ENCODE results near the gene BTNL2. TPM values are rescaled to one million over a fixed set of nuclear protein-coding genes. Genes with fewer than 3 reads are reported as not detected.
"Not testable (repeated sequence)": the region's sequence is repeated elsewhere in the genome, so short reads cannot be mapped to it uniquely, and the experiment has no call there.

The BTNL2 gene
- total RNA-seq, 2 experiments from 2014 or later: not detected

GRCh38 chr6:32436995-32437836 lies 30.2 kb upstream of the BTNL2 start:
- intact Hi-C loops (cut with micrococcal nuclease): no loop called here
- H3K27me3 Mint-ChIP-seq: peaks cover 20% of the 10 kb centered on the region
- ChIA-PET POLR2A (no interaction called here), CTCF (interaction anchor here (1.8 kb wide), 1 partner anchor 263 kb away, joined by 6 read pairs; no protein-coding TSS in a partner anchor)
- H3K27ac Mint-ChIP-seq: no peak overlapping the region
- ATAC-seq (peak; percentile 47), DNase-seq (no peak)
- H3K4me1 Mint-ChIP-seq (ENCODE audit: low read depth): peaks cover 8% of the 10 kb centered on the region
- no peak overlapping the region for H3K4me3 Mint-ChIP-seq
- H3K9me3 Mint-ChIP-seq: no peaks in the 10 kb centered on the region
- H3K36me3 Mint-ChIP-seq (ENCODE audit: low read depth): no peaks in the 10 kb centered on the region
- TF ChIP-seq CTCF (IDR thresholded peaks at IDR 0.05): no peak

GRCh38 chr6:32436186-32436585 lies 29.2 kb upstream of the BTNL2 start:
- H3K4me3 Mint-ChIP-seq: no peak overlapping the region

GRCh38 chr6:32433950-32434349 lies 27.0 kb upstream of the BTNL2 start:
- ATAC-seq; H3K36me3 Mint-ChIP-seq (ENCODE audit: low read depth); H3K4me1 Mint-ChIP-seq (ENCODE audit: low read depth); H3K27ac Mint-ChIP-seq; H3K9me3 Mint-ChIP-seq; H3K4me3 Mint-ChIP-seq; DNase-seq; POLR2A ChIA-PET; H3K27me3 Mint-ChIP-seq: not testable (repeated sequence)
- intact Hi-C loops (cut with micrococcal nuclease): loop anchor here (5.0 kb wide), 1 partner anchor 268 kb away; no protein-coding TSS in a partner anchor
- CTCF ChIA-PET: interaction anchor here (4.0 kb wide), 2 partner anchors 267 to 352 kb away, joined by 19 to 31 read pairs; no protein-coding TSS in a partner anchor

More at GRCh38 chr6:32436186-32436585, 29.2 kb upstream of the BTNL2 start:
- intact Hi-C loops (cut with micrococcal nuclease): no loop called here
- POLR2A ChIA-PET: no interaction called here
- H3K9me3 Mint-ChIP-seq: no peaks in the 10 kb centered on the region
- peaks cover 18% of the 10 kb centered on the region for H3K27me3 Mint-ChIP-seq
- no peak for TF ChIP-seq CTCF (IDR thresholded peaks at IDR 0.05)
- CTCF ChIA-PET: interaction anchor here (1.5 to 1.8 kb wide), 2 partner anchors 264 to 349 kb away, joined by 3 to 6 read pairs; no protein-coding TSS in a partner anchor
- H3K27ac Mint-ChIP-seq: no peak overlapping the region
- DNase-seq (no peak), ATAC-seq (no peak)
- H3K36me3 Mint-ChIP-seq (ENCODE audit: low read depth): no peaks in the 10 kb centered on the region
- H3K4me1 Mint-ChIP-seq (ENCODE audit: low read depth): peaks cover 8% of the 10 kb centered on the region

GRCh38 chr6:32432050-32432450 lies 25.1 kb upstream of the BTNL2 start:
- H3K36me3 Mint-ChIP-seq (ENCODE audit: low read depth): no peaks in the 10 kb centered on the region
- ATAC-seq (no peak), DNase-seq (no peak)
- H3K4me1 Mint-ChIP-seq (ENCODE audit: low read depth): no peaks in the 10 kb centered on the region
- no peak overlapping the region for H3K27ac Mint-ChIP-seq
- ChIA-PET CTCF (interaction anchor here (0.7 to 4.0 kb wide), 15 partner anchors 8 to 367 kb away, joined by 3 to 31 read pairs (median 4); no protein-coding TSS in a partner anchor), POLR2A (no interaction called here)
- peak; percentile 64 for TF ChIP-seq CTCF (IDR thresholded peaks at IDR 0.05)
- H3K9me3 Mint-ChIP-seq: no peaks in the 10 kb centered on the region
- intact Hi-C loops (cut with micrococcal nuclease): loop anchor here (5.0 kb wide), 1 partner anchor 270 kb away; no protein-coding TSS in a partner anchor
- H3K4me3 Mint-ChIP-seq: no peak overlapping the region
- peaks cover 2% of the 10 kb centered on the region for H3K27me3 Mint-ChIP-seq

GRCh38 chr6:32431142-32431541 lies 24.2 kb upstream of the BTNL2 start:
- no peak for TF ChIP-seq CTCF (IDR thresholded peaks at IDR 0.05)
- Mint-ChIP-seq H3K27ac (no peak overlapping the region), H3K27me3 (peaks cover 2% of the 10 kb centered on the region), H3K9me3 (no peaks in the 10 kb centered on the region), H3K4me3 (no peak overlapping the region), H3K4me1 (ENCODE audit: low read depth) (no peaks in the 10 kb centered on the region), H3K36me3 (ENCODE audit: low read depth) (no peaks in the 10 kb centered on the region)
- no peak for ATAC-seq
- DNase-seq: no peak
- CTCF ChIA-PET: interaction anchor here (0.7 to 4.0 kb wide), 14 partner anchors 8 to 364 kb away, joined by 3 to 31 read pairs (median 3); no protein-coding TSS in a partner anchor
- intact Hi-C loops (cut with micrococcal nuclease): loop anchor here (5.0 kb wide), 1 partner anchor 271 kb away; no protein-coding TSS in a partner anchor
- POLR2A ChIA-PET: no interaction called here
